HG03280 (cell line): ENCODE measurements around the gene NARF.
A peak's percentile ranks its signal among the peaks of the same experiment; 100 is the strongest.
"Not testable (repeated sequence)": the region's sequence is repeated elsewhere in the genome, so short reads cannot be mapped to it uniquely, and the experiment has no call there.

Experiments used
- ATAC-seq: cut with Tn5 transposase; IDR thresholded peaks from one replicate; pipeline ENCODE4 v1.9.1; 2021; ENCODE audit warnings: mild to moderate bottlenecking, moderate library complexity; ENCODE audit not compliant: unreplicated experiment

Gene NARF

GRCh38 chr17:82496529-82497434 lies 38.2 kb downstream of the NARF start:
- peak; percentile 59 for ATAC-seq

- peak; percentile 12 for ATAC-seq
Measured at GRCh38 chr17:82497483-82498405, 39.2 kb downstream of the NARF start.

GRCh38 chr17:82502207-82502606 lies 43.7 kb downstream of the NARF start:
- no peak for ATAC-seq

- ATAC-seq = no peak
Measured at GRCh38 chr17:82503094-82503727, 44.7 kb downstream of the NARF start.

- no peak for ATAC-seq
Measured at GRCh38 chr17:82503728-82504308, 45.3 kb downstream of the NARF start.

GRCh38 chr17:82505296-82505695 lies 46.8 kb downstream of the NARF start:
- no peak for ATAC-seq

GRCh38 chr17:82506402-82506801 lies 47.9 kb downstream of the NARF start:
- ATAC-seq = peak; percentile 91

GRCh38 chr17:82507631-82508175 lies 49.2 kb downstream of the NARF start:
- no peak for ATAC-seq

GRCh38 chr17:82511642-82512041 lies 53.1 kb downstream of the NARF start:
- not testable (repeated sequence) for ATAC-seq

GRCh38 chr17:82513864-82514263 lies 55.3 kb downstream of the NARF start:
- not testable (repeated sequence) for ATAC-seq

- no peak for ATAC-seq
Measured at GRCh38 chr17:82517230-82517865, 58.8 kb downstream of the NARF start.

GRCh38 chr17:82518826-82519810 lies 60.6 kb downstream of the NARF start, which contains the start of gene FOXK2:
Gene FOXK2, plus strand, starts transcription at chr17:82519732. Its CDS starts 157 bp downstream, at chr17:82519889.
- peak; percentile 93 for ATAC-seq

GRCh38 chr17:82519971-82520903 lies 61.7 kb downstream of the NARF start:
- ATAC-seq = no peak

- ATAC-seq = no peak
Measured at GRCh38 chr17:82524540-82524939, 66.0 kb downstream of the NARF start.

- no peak for ATAC-seq
Measured at GRCh38 chr17:82525712-82526111, 67.2 kb downstream of the NARF start.

- no peak for ATAC-seq
Measured at GRCh38 chr17:82527898-82528297, 69.4 kb downstream of the NARF start.

GRCh38 chr17:82528484-82529265 lies 70.1 kb downstream of the NARF start:
- ATAC-seq = no peak
